Gastroesophageal sphincter (tissue), 4 donors: Measurements from ENCODE around the gene IL3RA. TPM values are rescaled to one million over a fixed set of nuclear protein-coding genes. Genes with fewer than 3 reads are reported as not detected.

Source experiments
- ATAC-seq: fragments of 150-250 bp; one replicate; pipeline ENCODE4 v1.9.1; 2016; ENCODE audit warnings: mild to moderate bottlenecking, moderate library complexity
- H3K27ac ChIP-seq, 4 donors: fragments of 200-600 bp; sonication (generic) in 3 of 4; 1 replicate in 3 of 4; 2 replicates in 1 of 4; pipeline ENCODE4 v1.5.1; 2016 to 2019
- H3K27me3 ChIP-seq: fragments of 200-600 bp; sonication (generic); one replicate; pipeline ENCODE4 v1.5.1; 2019
- H3K36me3 ChIP-seq, 2 donors: fragments of 200-600 bp; sonication (generic); one replicate each; pipeline ENCODE4 v1.5.1; 2019; ENCODE audit warnings: control low read depth in 1 of 2
- H3K4me1 ChIP-seq, 3 donors: fragments of 200-600 bp; sonication (generic); 1 replicate in 2 of 3; 2 replicates in 1 of 3; pipeline ENCODE4 v1.5.1; 2016 to 2019; ENCODE audit warnings: control low read depth in 2 of 3
- H3K4me3 ChIP-seq, 2 donors: fragments of 200-600 bp; sonication (generic); one replicate each; pipeline ENCODE4 v1.5.1; 2019; ENCODE audit warnings: mild to moderate bottlenecking in 1 of 2, moderate library complexity in 1 of 2
- H3K9me3 ChIP-seq, 3 donors: fragments of 200-600 bp; sonication (generic); one replicate each; pipeline ENCODE4 v1.5.1; 2017 to 2019; ENCODE audit warnings: control low read depth in 2 of 3
- EP300 ChIP-seq: sonication (generic); formaldehyde crosslinking; IDR thresholded peaks from one replicate; pipeline ENCODE4 v1.6.1; 2017; ENCODE audit warnings: antibody characterized with exemption, mild to moderate bottlenecking
- POLR2A ChIP-seq, 2 donors: fragments of 450-650 bp; IDR thresholded peaks; one replicate each; pipeline ENCODE4 v1.6.1; 2017; ENCODE audit warnings: antibody characterized with exemption in 2 of 2, mild to moderate bottlenecking in 2 of 2, moderate library complexity in 1 of 2
- POLR2AphosphoS5 ChIP-seq: sonication (generic); formaldehyde crosslinking; IDR thresholded peaks from one replicate; pipeline ENCODE4 v1.6.1; 2017; ENCODE audit warnings: antibody characterized with exemption
- WGBS, 2 donors: methylation state at CpG; one replicate each; pipeline ENCODE4 v1.1.5; 2018; ENCODE audit warnings: low coverage in 1 of 2; 5-methylcytosine and 5-hydroxymethylcytosine counted together
- total RNA-seq, 4 donors: library from RNA; depleted of rRNA; stranded (reverse); fragments of >200 nt; gene quantifications; one replicate each; pipeline ENCODE4 v1.1.0, GENCODE V29; 2016
- TF ChIP-seq, protein P1 (sequence below), 4 experiments: fragments of 200-600 bp in 2 of 4; fragments of 450-650 bp in 2 of 4; sonication (generic) in 1 of 4; IDR thresholded peaks; one replicate each; pipeline ENCODE4 v1.5.1; 2017 to 2019; ENCODE audit warnings: antibody characterized with exemption in 4 of 4, mild to moderate bottlenecking in 2 of 4, moderate library complexity in 2 of 4

IL3RA gene
- total RNA-seq, 4 donors from 2014 or later: 3.6 to 10.2 (median 6.7) TPM

DNA sequence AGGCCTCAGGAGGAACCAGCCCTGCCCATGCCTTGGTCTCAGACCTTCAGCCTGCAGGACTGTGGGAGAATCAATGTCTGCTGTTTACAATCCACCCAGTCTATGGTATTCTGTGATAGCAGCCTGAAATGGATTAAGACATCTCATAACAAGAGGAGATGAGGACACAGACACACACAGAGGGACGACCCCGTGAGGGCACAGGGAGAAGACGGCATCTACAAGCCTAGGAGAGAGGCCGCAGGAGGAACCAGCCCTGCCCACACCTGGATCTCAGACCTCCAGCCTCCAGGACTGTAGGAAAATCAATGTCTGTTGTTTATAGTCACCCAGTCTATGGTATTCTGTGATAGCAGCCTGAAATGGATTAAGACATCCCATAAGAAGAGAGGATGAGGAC lies 52.1 kb downstream of the IL3RA start:
- Histone ChIP-seq H3K27ac (no peak overlapping the region), H3K9me3 (no peaks in the 10 kb centered on the region), H3K4me1 (peaks cover 3 to 54% (median 25%) of the 10 kb centered on the region in 3 donors), H3K4me3 (peak overlapping the region in 1 of 2 donors; percentile 10), H3K36me3 (peaks cover 0 to 75% of the 10 kb centered on the region in 2 donors), H3K27me3 (no peaks in the 10 kb centered on the region)
- TF ChIP-seq POLR2AphosphoS5 (no peak), POLR2A (IDR thresholded peaks at IDR 0.05) (no peak), EP300 (no peak)
- TF ChIP-seq, protein P1, sequence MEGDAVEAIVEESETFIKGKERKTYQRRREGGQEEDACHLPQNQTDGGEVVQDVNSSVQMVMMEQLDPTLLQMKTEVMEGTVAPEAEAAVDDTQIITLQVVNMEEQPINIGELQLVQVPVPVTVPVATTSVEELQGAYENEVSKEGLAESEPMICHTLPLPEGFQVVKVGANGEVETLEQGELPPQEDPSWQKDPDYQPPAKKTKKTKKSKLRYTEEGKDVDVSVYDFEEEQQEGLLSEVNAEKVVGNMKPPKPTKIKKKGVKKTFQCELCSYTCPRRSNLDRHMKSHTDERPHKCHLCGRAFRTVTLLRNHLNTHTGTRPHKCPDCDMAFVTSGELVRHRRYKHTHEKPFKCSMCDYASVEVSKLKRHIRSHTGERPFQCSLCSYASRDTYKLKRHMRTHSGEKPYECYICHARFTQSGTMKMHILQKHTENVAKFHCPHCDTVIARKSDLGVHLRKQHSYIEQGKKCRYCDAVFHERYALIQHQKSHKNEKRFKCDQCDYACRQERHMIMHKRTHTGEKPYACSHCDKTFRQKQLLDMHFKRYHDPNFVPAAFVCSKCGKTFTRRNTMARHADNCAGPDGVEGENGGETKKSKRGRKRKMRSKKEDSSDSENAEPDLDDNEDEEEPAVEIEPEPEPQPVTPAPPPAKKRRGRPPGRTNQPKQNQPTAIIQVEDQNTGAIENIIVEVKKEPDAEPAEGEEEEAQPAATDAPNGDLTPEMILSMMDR (IDR thresholded peaks at IDR 0.05): no peak
- 75 to 78% methylated on average over 4 of the region's 4 CpGs for WGBS, 2 donors
- ATAC-seq: no peak

DNA sequence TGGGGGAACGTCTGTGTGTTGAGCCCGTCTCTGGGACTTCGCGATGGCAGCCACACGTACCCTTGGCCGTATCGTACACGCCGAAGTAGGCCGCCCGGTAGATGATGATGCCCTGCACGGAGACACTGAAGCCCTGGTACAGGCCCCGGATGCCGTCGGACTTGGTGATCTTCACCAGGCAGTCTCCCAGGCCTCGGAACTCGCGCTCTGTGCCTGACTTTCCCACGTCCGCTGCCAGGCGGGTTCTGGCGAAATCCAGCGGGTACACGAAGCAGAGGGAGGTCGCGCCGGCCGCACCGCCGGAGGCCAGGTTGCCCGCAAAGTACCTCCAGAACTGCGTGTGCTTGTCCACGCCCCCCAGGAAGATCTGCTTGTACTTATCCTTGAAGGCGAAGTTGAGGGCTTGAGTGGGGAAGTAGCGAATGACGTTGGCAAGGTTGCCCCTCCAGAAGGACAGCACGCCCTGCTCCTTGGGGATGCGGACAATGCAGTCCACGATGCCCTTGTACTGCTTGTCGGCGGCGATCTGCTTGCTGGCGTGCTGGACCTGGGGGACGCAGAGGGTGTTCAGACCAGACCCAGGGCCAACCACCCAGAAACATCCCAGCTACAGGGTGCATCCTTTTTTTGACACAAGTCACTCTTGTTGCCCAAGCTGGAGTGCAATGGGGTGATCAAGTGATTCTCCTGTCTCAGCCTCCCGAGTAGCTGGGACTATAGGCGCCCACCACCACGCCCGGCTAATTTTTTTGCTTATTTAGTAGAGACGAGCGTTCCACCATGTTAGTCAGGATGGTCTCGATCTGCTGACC lies 52.8 kb downstream of the IL3RA start:
- Histone ChIP-seq H3K27me3 (no peaks in the 10 kb centered on the region), H3K9me3 (no peaks in the 10 kb centered on the region), H3K36me3 (peaks cover 0 to 68% of the 10 kb centered on the region in 2 donors), H3K4me1 (peaks cover 3 to 62% (median 32%) of the 10 kb centered on the region in 3 donors), H3K27ac (no peak overlapping the region), H3K4me3 (no peak overlapping the region)
- TF ChIP-seq POLR2AphosphoS5: peak; percentile 9
- TF ChIP-seq POLR2A (IDR thresholded peaks at IDR 0.05): no peak
- 86% methylated on average over 14 to 17 of the region's 51 CpGs for WGBS, 2 donors
- ATAC-seq: no peak

DNA sequence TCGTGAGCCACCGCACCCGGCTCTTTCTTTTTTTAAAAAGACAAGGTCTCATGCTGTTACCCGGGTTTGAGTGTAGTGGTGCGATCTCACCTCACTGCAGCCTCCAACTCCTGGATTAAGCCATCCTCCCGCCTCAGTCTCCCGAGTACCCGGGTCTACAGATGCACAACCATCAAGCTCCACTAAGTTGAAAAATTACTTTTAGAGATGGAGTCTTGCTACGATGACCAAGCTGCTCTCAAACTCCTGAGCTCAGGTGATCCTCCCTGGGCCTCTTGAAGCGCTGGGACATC lies 53.4 kb downstream of the IL3RA start:
- TF ChIP-seq EP300: no peak
- 87% methylated on average over 7 of the region's 10 CpGs; no CpG with 5 or more reads in 1 of the 2 donors for WGBS, 2 donors
- H3K27ac ChIP-seq: no peak overlapping the region
- peaks cover 0 to 63% of the 10 kb centered on the region in 2 donors for H3K36me3 ChIP-seq
- H3K9me3 ChIP-seq: no peaks in the 10 kb centered on the region
- no peak for ATAC-seq
- H3K4me3 ChIP-seq: peak overlapping the region in 1 of 2 donors; percentile 87
- no peaks in the 10 kb centered on the region for H3K27me3 ChIP-seq
- H3K4me1 ChIP-seq: peaks cover 3 to 67% (median 36%) of the 10 kb centered on the region in 3 donors

DNA sequence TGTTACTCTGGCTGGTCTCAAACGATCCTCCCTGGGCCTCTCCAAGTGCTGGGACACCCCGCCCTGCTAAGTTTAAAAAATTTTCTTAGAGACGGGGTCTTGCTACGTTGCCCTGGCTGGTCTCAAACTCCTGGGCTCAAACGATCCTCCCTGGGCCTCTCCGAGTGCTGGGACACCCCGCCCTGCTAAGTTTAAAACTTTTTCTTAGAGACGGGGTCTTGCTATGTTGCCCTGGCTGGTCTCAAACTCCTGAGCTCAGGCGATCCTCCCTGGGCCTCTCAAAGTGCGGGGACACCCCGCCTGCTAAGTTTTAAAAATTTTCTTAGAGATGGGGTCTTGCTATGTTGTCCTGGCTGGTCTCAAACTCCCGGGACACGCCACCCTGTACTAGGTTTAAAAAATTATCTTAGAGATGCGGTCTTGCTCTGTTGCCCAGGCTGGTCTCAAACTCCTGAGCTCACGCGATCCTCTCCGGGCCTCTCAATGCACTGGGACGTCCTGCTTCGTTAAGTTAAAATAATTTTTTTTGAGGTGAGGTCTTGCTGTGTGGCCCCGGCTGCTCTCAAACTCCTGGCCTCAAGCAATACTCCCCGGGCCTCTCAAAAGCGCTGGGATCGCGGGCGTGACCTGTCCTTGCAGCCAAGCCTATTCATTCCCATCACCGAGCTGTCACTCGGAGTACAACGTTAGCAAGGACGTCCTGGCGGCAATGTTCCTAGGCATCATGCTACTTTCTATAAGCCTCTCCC lies 54.2 kb downstream of the IL3RA start:
- 54 to 75% methylated on average over 8 to 21 of the region's 30 CpGs for WGBS, 2 donors
- ATAC-seq: no peak
- H3K9me3 ChIP-seq: no peaks in the 10 kb centered on the region
- peaks cover 3 to 72% (median 36%) of the 10 kb centered on the region in 3 donors for H3K4me1 ChIP-seq
- H3K36me3 ChIP-seq: peaks cover 0 to 59% of the 10 kb centered on the region in 2 donors
- H3K4me3 ChIP-seq: peak overlapping the region; percentile 77 to 87
- H3K27me3 ChIP-seq: no peaks in the 10 kb centered on the region
- no peak for TF ChIP-seq POLR2A (IDR thresholded peaks at IDR 0.05)
- no peak for TF ChIP-seq POLR2AphosphoS5
- TF ChIP-seq, protein P1 (IDR thresholded peaks at IDR 0.05): no peak
- TF ChIP-seq EP300: no peak
- H3K27ac ChIP-seq: peak overlapping the region in 3 of 4 donors; percentile 99 to 100 (median 99)

DNA sequence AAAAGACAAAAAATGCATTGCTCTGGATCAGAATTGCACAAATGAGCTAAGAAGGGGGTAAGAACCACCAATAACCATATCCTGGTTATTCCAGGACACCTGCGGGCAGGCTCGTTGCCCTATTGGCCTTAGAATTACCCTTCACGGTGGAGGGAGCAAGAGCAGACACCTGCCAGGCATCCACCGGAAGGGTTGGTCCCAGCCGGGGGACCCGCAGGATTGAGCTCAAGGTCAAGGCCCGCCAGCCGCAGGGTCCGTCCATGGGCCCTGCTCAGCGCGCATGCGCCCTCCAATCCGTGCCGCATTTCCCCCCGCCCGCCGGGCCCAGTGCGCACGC lies 54.8 kb downstream of the IL3RA start:
- Histone ChIP-seq H3K4me3 (peak overlapping the region; percentile 77 to 87), H3K27ac (peak overlapping the region; percentile 88 to 100 (median 99)), H3K9me3 (no peaks in the 10 kb centered on the region), H3K27me3 (no peaks in the 10 kb centered on the region), H3K4me1 (peaks cover 3 to 72% (median 36%) of the 10 kb centered on the region in 3 donors), H3K36me3 (peaks cover 0 to 53% of the 10 kb centered on the region in 2 donors)
- TF ChIP-seq EP300 (no peak), POLR2AphosphoS5 (no peak), POLR2A (IDR thresholded peaks at IDR 0.05) (no peak)
- TF ChIP-seq, protein P1 (IDR thresholded peaks at IDR 0.05): no peak
- ATAC-seq: no peak
- no CpG with 5 or more reads among the region's 19 CpGs for WGBS, 2 donors
